ENCODE measurements around the gene NHP2.

GRCh38 chr5:178152491-178153444 lies 917 bp downstream of the NHP2 start:
- no peak for TF ChIP-seq CTCF (IDR thresholded peaks at IDR 0.05)
- no peak for TF ChIP-seq ZFX (IDR thresholded peaks at IDR 0.05; ENCODE audit: borderline replicate concordance)

All from 22Rv1 (cell line).